ENCODE measurements around the gene TANK. TPM values are rescaled to one million over a fixed set of nuclear protein-coding genes. Genes with fewer than 3 reads are reported as not detected.

The TANK gene
- total and polyA plus RNA-seq, 2 experiments from 2014 or later, result 27.7 to 35.4 TPM

DNA sequence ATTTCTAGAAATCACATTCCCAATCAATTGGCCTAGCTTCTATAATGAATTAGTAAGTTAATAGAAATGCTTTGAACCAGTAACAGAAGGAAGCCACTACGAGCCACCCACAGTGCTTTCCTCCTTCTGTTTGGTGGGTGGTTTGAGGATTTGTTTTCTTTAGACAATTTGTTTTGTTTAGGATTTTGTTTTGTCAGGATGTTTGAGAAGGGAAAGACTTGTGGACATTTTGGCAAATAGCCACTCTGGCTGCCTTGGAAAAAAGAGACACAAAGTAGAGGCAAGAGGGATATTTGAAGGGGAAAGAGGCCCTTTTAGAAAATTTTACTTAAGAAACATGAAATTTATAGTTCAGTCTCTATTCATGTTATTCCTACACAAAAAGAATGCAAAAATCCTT, 47.7 kb downstream of the TANK start:
- no peak overlapping the region for H3K27ac ChIP-seq (ENCODE audit: low read depth)
- H3K36me3 Mint-ChIP-seq (ENCODE audit: low read depth), result peaks cover 4% of the 10 kb centered on the region; the same call in 2 of the 3 replicates
- H3K4me3 ChIP-seq, result no peak overlapping the region
- H3K4me1 Mint-ChIP-seq, result peaks cover 3% of the 10 kb centered on the region; the same call in 2 of the 3 replicates
- H3K36me3 ChIP-seq (ENCODE audit: insufficient read depth), result no peaks in the 10 kb centered on the region
- H3K4me3 Mint-ChIP-seq, result no peak overlapping the region
- no peaks in the 10 kb centered on the region for H3K79me2 ChIP-seq (replicated peaks; ENCODE audit: insufficient read depth)
- no peak for ATAC-seq
- TF ChIP-seq, protein P1, sequence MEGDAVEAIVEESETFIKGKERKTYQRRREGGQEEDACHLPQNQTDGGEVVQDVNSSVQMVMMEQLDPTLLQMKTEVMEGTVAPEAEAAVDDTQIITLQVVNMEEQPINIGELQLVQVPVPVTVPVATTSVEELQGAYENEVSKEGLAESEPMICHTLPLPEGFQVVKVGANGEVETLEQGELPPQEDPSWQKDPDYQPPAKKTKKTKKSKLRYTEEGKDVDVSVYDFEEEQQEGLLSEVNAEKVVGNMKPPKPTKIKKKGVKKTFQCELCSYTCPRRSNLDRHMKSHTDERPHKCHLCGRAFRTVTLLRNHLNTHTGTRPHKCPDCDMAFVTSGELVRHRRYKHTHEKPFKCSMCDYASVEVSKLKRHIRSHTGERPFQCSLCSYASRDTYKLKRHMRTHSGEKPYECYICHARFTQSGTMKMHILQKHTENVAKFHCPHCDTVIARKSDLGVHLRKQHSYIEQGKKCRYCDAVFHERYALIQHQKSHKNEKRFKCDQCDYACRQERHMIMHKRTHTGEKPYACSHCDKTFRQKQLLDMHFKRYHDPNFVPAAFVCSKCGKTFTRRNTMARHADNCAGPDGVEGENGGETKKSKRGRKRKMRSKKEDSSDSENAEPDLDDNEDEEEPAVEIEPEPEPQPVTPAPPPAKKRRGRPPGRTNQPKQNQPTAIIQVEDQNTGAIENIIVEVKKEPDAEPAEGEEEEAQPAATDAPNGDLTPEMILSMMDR (conservative IDR thresholded peaks at IDR 0.05; ENCODE audit: low read depth in 2 of 2), result no peak
- TF ChIP-seq NANOG (IDR thresholded peaks at IDR 0.05; ENCODE audit: borderline replicate concordance), result no peak
- TF ChIP-seq, protein P2, sequence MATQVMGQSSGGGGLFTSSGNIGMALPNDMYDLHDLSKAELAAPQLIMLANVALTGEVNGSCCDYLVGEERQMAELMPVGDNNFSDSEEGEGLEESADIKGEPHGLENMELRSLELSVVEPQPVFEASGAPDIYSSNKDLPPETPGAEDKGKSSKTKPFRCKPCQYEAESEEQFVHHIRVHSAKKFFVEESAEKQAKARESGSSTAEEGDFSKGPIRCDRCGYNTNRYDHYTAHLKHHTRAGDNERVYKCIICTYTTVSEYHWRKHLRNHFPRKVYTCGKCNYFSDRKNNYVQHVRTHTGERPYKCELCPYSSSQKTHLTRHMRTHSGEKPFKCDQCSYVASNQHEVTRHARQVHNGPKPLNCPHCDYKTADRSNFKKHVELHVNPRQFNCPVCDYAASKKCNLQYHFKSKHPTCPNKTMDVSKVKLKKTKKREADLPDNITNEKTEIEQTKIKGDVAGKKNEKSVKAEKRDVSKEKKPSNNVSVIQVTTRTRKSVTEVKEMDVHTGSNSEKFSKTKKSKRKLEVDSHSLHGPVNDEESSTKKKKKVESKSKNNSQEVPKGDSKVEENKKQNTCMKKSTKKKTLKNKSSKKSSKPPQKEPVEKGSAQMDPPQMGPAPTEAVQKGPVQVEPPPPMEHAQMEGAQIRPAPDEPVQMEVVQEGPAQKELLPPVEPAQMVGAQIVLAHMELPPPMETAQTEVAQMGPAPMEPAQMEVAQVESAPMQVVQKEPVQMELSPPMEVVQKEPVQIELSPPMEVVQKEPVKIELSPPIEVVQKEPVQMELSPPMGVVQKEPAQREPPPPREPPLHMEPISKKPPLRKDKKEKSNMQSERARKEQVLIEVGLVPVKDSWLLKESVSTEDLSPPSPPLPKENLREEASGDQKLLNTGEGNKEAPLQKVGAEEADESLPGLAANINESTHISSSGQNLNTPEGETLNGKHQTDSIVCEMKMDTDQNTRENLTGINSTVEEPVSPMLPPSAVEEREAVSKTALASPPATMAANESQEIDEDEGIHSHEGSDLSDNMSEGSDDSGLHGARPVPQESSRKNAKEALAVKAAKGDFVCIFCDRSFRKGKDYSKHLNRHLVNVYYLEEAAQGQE (IDR thresholded peaks at IDR 0.05; ENCODE audit: unreplicated experiment), result no peak
- TF ChIP-seq EZH2phosphoT487 (IDR thresholded peaks at IDR 0.05; ENCODE audit: unreplicated experiment), result no peak
- TF ChIP-seq JUNB (IDR thresholded peaks at IDR 0.05; ENCODE audit: unreplicated experiment), result no peak
- no peaks in the 10 kb centered on the region for H3K27me3 ChIP-seq (ENCODE audit: insufficient read depth)
- H3F3A ChIP-seq (replicated peaks; ENCODE audit: low read depth), result no peaks in the 10 kb centered on the region
- no peaks in the 10 kb centered on the region for H3K9me2 ChIP-seq (ENCODE audit: insufficient read depth)
- no peaks in the 10 kb centered on the region for H3K27me3 Mint-ChIP-seq (ENCODE audit: insufficient read depth, low read depth, poor library complexity)
- no peak overlapping the region for H2AFZ ChIP-seq
- no peaks in the 10 kb centered on the region for H3K9me3 Mint-ChIP-seq
- H3K4me1 ChIP-seq (ENCODE audit: insufficient read depth), result no peaks in the 10 kb centered on the region
- no peak for DNase-seq (ENCODE audit: low spot score)
- no peaks in the 10 kb centered on the region for H4K20me1 ChIP-seq (replicated peaks; ENCODE audit: insufficient read depth)
- H3K27ac Mint-ChIP-seq, result no peak overlapping the region
- no peak overlapping the region for H3K4me2 ChIP-seq

DNA sequence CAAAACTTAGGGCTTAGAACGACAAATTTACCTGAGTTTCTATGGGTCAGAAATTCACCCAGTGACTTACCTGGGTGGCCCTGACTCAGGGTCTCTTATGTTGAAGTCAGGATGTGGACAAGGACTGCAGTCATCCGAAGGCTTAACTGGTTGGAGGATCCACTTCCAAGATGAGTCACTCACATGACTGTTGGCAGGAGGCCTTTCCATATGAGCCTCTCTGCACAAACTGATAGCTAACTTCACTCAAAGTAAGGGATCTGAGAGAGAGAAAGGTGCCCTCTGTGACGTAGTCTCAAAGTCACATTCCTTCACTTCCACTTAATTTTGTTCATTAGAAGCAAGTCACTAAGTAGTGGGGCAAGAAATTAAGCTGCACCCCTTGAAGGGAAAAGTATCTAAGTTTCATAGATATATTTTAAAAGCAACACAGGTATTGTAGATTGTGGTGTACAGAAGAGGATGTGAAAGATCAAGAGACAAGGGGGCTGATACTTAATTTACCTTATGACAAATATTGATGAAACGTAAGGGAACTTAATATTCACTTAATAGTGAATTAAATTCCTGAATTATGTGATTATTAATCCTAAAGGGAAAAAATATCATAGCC, 48.4 kb downstream of the TANK start:
- peaks cover 10% of the 10 kb centered on the region; the same call in 2 of the 3 replicates for H3K36me3 Mint-ChIP-seq (ENCODE audit: low read depth)
- no peaks in the 10 kb centered on the region for H3K27me3 Mint-ChIP-seq (ENCODE audit: insufficient read depth, low read depth, poor library complexity)
- no peaks in the 10 kb centered on the region for H3F3A ChIP-seq (replicated peaks; ENCODE audit: low read depth)
- DNase-seq (ENCODE audit: low spot score), result peak; percentile 3
- no peak overlapping the region for H3K4me3 ChIP-seq
- H3K9me3 Mint-ChIP-seq, result no peaks in the 10 kb centered on the region
- no peaks in the 10 kb centered on the region; the same call in 1 of the 2 replicates for H3K36me3 ChIP-seq (ENCODE audit: insufficient read depth)
- no peak for TF ChIP-seq ZNF114 (CRISPR knock-in tag; IDR thresholded peaks at IDR 0.05)
- no peaks in the 10 kb centered on the region for H3K4me1 ChIP-seq (ENCODE audit: insufficient read depth)
- H2AFZ ChIP-seq, result no peak overlapping the region
- H4K20me1 ChIP-seq (replicated peaks; ENCODE audit: insufficient read depth), result no peaks in the 10 kb centered on the region
- no peak overlapping the region for H3K27ac Mint-ChIP-seq
- no peaks in the 10 kb centered on the region for H3K79me2 ChIP-seq (replicated peaks; ENCODE audit: insufficient read depth)
- H3K4me2 ChIP-seq, result no peak overlapping the region
- H3K27ac ChIP-seq (ENCODE audit: low read depth), result no peak overlapping the region
- H3K4me1 Mint-ChIP-seq, result peaks cover 3% of the 10 kb centered on the region; the same call in 2 of the 3 replicates
- H3K27me3 ChIP-seq (ENCODE audit: insufficient read depth), result no peaks in the 10 kb centered on the region
- 0 out of 2 replicates have a peak, but pooled peaks cover 2% of the 10 kb centered on the region for H3K9me2 ChIP-seq (ENCODE audit: insufficient read depth)
- peak; percentile 31; the same call in 1 of the 3 replicates for ATAC-seq
- no peak overlapping the region for H3K4me3 Mint-ChIP-seq
